NCI-H2227 treated with DMSO at 0.1 percent for 48 hours (cell line): ENCODE results near the gene NDUFA6.
"Not testable (repeated sequence)": the region's sequence is repeated elsewhere in the genome, so short reads cannot be mapped to it uniquely, and the experiment has no call there.

ENCODE experiments used
- DNase-seq: peaks from one replicate; lab custom pipeline; 2025; lab: John Stamatoyannopoulos, UW

Gene NDUFA6

GRCh38 chr22:42090596-42091454, at the start of gene NDUFA6:
TSS of gene NDUFA6 (minus strand) at chr22:42090772. CDS start at chr22:42090744, 28 bp downstream.
- DNase-seq: peak; percentile 94

- not testable (repeated sequence) for DNase-seq
Measured at GRCh38 chr22:42140153-42140552, 49.6 kb upstream of the NDUFA6 start.

- not testable (repeated sequence) for DNase-seq
Measured at GRCh38 chr22:42139508-42139907, 48.9 kb upstream of the NDUFA6 start.

- no peak for DNase-seq
Measured at GRCh38 chr22:42138972-42139371, 48.4 kb upstream of the NDUFA6 start.

GRCh38 chr22:42138122-42138770, 47.7 kb upstream of the NDUFA6 start:
- no peak for DNase-seq

GRCh38 chr22:42135688-42136087, 45.1 kb upstream of the NDUFA6 start:
- not testable (repeated sequence) for DNase-seq

GRCh38 chr22:42134100-42135020, 43.8 kb upstream of the NDUFA6 start:
- no peak for DNase-seq

GRCh38 chr22:42132457-42132856, 41.9 kb upstream of the NDUFA6 start:
- no peak for DNase-seq

- DNase-seq: no peak
Measured at GRCh38 chr22:42131562-42131961, 41.0 kb upstream of the NDUFA6 start.

- not testable (repeated sequence) for DNase-seq
Measured at GRCh38 chr22:42130639-42131431, 40.3 kb upstream of the NDUFA6 start, which contains the start of gene CYP2D6. TSS of gene CYP2D6 (minus strand) at chr22:42130810. CDS start at chr22:42130791, 19 bp downstream.

GRCh38 chr22:42130182-42130581, 39.6 kb upstream of the NDUFA6 start:
- not testable (repeated sequence) for DNase-seq

GRCh38 chr22:42128776-42129694, 38.5 kb upstream of the NDUFA6 start:
- not testable (repeated sequence) for DNase-seq

- not testable (repeated sequence) for DNase-seq
Measured at GRCh38 chr22:42128007-42128406, 37.4 kb upstream of the NDUFA6 start.

GRCh38 chr22:42127606-42128005, 37.0 kb upstream of the NDUFA6 start:
- DNase-seq: no peak

- not testable (repeated sequence) for DNase-seq
Measured at GRCh38 chr22:42123529-42123928, 33.0 kb upstream of the NDUFA6 start.

- not testable (repeated sequence) for DNase-seq
Measured at GRCh38 chr22:42120231-42121021, 29.9 kb upstream of the NDUFA6 start.

- DNase-seq: no peak
Measured at GRCh38 chr22:42116848-42117424, 26.4 kb upstream of the NDUFA6 start.

GRCh38 chr22:42115420-42115830, 24.9 kb upstream of the NDUFA6 start:
- not testable (repeated sequence) for DNase-seq

GRCh38 chr22:42114721-42115120, 24.1 kb upstream of the NDUFA6 start:
- no peak for DNase-seq
